OCI-LY7 (cell line): ENCODE results near the gene SLC38A9.

Source experiments
- CTCF ChIP-seq: fragments of 200-600 bp; sonication (generic); conservative IDR thresholded peaks from 2 replicates; pipeline ENCODE4 v1.5.1; 2014; ENCODE audit warnings: mild to moderate bottlenecking, antibody characterized with exemption, low read length, moderate library complexity, mixed read lengths
- EZH2phosphoT487 ChIP-seq: fragments of 200-600 bp; sonication (generic); IDR thresholded peaks from 2 replicates; pipeline ENCODE4 v1.6.1; 2018; ENCODE audit warnings: low read depth, borderline replicate concordance, mild to moderate bottlenecking, mixed run types, antibody characterized with exemption, low read length, moderate library complexity, mixed read lengths

GRCh38 chr5:55608595-55609349 is 103.4 kb downstream of the SLC38A9 start:
- TF ChIP-seq CTCF (no peak), EZH2phosphoT487 (no peak)
